Cardiac fibroblast (primary cell): ENCODE results near the gene DDC.

Source experiments
- DNase-seq, 2 donors: peaks; one replicate each; pipeline versions ENCODE4 v3.0.0 to v3.0.0-alpha.2; 2010; ENCODE audit warnings: low read depth in 2 of 2
- H3K4me3 ChIP-seq, 2 donors: replicated peaks in 1 of 2; 1 replicate in 1 of 2; 2 replicates in 1 of 2; pipeline ENCODE4 v1.5.1; 2011; ENCODE audit warnings: low read depth in 2 of 2, low read length in 2 of 2, mild to moderate bottlenecking in 2 of 2, moderate library complexity in 1 of 2
- CTCF ChIP-seq: IDR thresholded peaks from one replicate; pipeline ENCODE4 v1.5.1; 2011; ENCODE audit warnings: low read depth, mild to moderate bottlenecking, low read length, inconsistent platforms

The DDC gene

GRCh38 chr7:50421043-50421442 lies 144.2 kb downstream of the DDC start:
- no peak for TF ChIP-seq CTCF
- DNase-seq, result no peak
- H3K4me3 ChIP-seq, result no peak overlapping the region

- H3K4me3 ChIP-seq, result no peak overlapping the region
- no peak for TF ChIP-seq CTCF
- no peak for DNase-seq
Measured at GRCh38 chr7:50418526-50419290, 146.5 kb downstream of the DDC start.

- TF ChIP-seq CTCF, result peak; percentile 99
- DNase-seq, result peak; percentile 84 to 86
- no peak overlapping the region for H3K4me3 ChIP-seq
Measured at GRCh38 chr7:50418086-50418515, 147.1 kb downstream of the DDC start.

- no peak overlapping the region for H3K4me3 ChIP-seq
- DNase-seq, result no peak
- no peak for TF ChIP-seq CTCF
Measured at GRCh38 chr7:50416527-50417182, 148.6 kb downstream of the DDC start.

- TF ChIP-seq CTCF, result no peak
- H3K4me3 ChIP-seq, result no peak overlapping the region
- no peak for DNase-seq
Measured at GRCh38 chr7:50415844-50416364, 149.3 kb downstream of the DDC start.

- no peak for DNase-seq
- TF ChIP-seq CTCF, result no peak
- no peak overlapping the region for H3K4me3 ChIP-seq
Measured at GRCh38 chr7:50413561-50413960, 151.6 kb downstream of the DDC start.
